OCI-LY1 (cell line): ENCODE results near the gene ASTL.

Experiments
- H2AFZ ChIP-seq: fragments of 200-600 bp; sonication (generic), shearing (Covaris generic); 2 replicates; pipeline ENCODE4 v1.6.0; 2014; ENCODE audit warnings: antibody characterized with exemption, mild to moderate bottlenecking, low read length
- H3F3A ChIP-seq: fragments of 200-600 bp; sonication (generic), shearing (Covaris generic); 2 replicates; pipeline ENCODE4 v1.6.0; 2014; ENCODE audit warnings: mild to moderate bottlenecking, antibody characterized with exemption, low read length, moderate library complexity; ENCODE audit not compliant: insufficient read depth
- H3K27ac ChIP-seq: fragments of 200-600 bp; sonication (generic); 2 replicates; pipeline ENCODE4 v1.5.1; 2014; ENCODE audit warnings: low read length, mixed run types, mild to moderate bottlenecking, low read depth; ENCODE audit not compliant: poor library complexity, severe bottlenecking
- H3K27me3 ChIP-seq: fragments of 200-600 bp; sonication (generic); 2 replicates; pipeline ENCODE4 v1.6.0; 2014; ENCODE audit warnings: antibody characterized with exemption, mild to moderate bottlenecking, low read length, moderate library complexity; ENCODE audit not compliant: insufficient read depth
- H3K36me3 ChIP-seq: fragments of 200-600 bp; sonication (generic); 2 replicates; pipeline ENCODE4 v1.6.1; 2014; ENCODE audit warnings: mild to moderate bottlenecking, antibody characterized with exemption, low read length, moderate library complexity, mixed read lengths; ENCODE audit not compliant: insufficient read depth
- H3K4me1 ChIP-seq: fragments of 200-600 bp; sonication (generic); 2 replicates; pipeline ENCODE4 v1.5.1; 2014; ENCODE audit warnings: mild to moderate bottlenecking, low read length, moderate library complexity; ENCODE audit not compliant: insufficient read depth, severe bottlenecking
- H3K4me2 ChIP-seq: fragments of 200-600 bp; sonication (generic), shearing (Covaris generic); 2 replicates; pipeline ENCODE4 v1.6.1; 2014; ENCODE audit warnings: low read length
- H3K4me3 ChIP-seq: fragments of 200-600 bp; sonication (generic); 2 replicates; pipeline ENCODE4 v1.5.1; 2014; ENCODE audit warnings: low read length, low read depth, mild to moderate bottlenecking, mixed read lengths; ENCODE audit not compliant: poor library complexity, severe bottlenecking
- H3K79me2 ChIP-seq: fragments of 200-600 bp; shearing (Covaris generic); 2 replicates; pipeline ENCODE4 v1.6.1; 2016; ENCODE audit warnings: mixed run types, low read length, mixed read lengths; ENCODE audit not compliant: insufficient read depth
- H3K9ac ChIP-seq: fragments of 200-600 bp; sonication (generic), shearing (Covaris generic); 2 replicates; pipeline ENCODE4 v1.6.1; 2014; ENCODE audit warnings: mild to moderate bottlenecking, low read length, mixed read lengths
- H3K9me2 ChIP-seq: fragments of 200-600 bp; sonication (generic), shearing (Covaris generic); 2 replicates; pipeline ENCODE4 v1.6.1; 2014; ENCODE audit warnings: low read depth, mild to moderate bottlenecking, low read length, mixed read lengths
- H3K9me3 ChIP-seq: fragments of 200-600 bp; shearing (Covaris generic); 2 replicates; pipeline ENCODE4 v1.6.1; 2014; ENCODE audit warnings: low read length, mixed read lengths
- H4K20me1 ChIP-seq: fragments of 200-600 bp; sonication (generic), shearing (Covaris generic); 2 replicates; pipeline ENCODE4 v1.6.0; 2016; ENCODE audit warnings: mild to moderate bottlenecking, low read length; ENCODE audit not compliant: insufficient read depth
- EZH2 ChIP-seq: fragments of 200-600 bp; sonication (generic), shearing (Covaris generic); IDR thresholded peaks from 2 replicates; pipeline ENCODE4 v1.8.0; 2017; ENCODE audit warnings: borderline replicate concordance, mixed run types, mild to moderate bottlenecking, antibody characterized with exemption, low read length, moderate library complexity, mixed read lengths
- TF ChIP-seq, protein P1 (sequence below): fragments of 200-600 bp; sonication (generic), shearing (Covaris generic); IDR thresholded peaks from 2 replicates; pipeline ENCODE4 v1.5.1; 2017; ENCODE audit warnings: mild to moderate bottlenecking, antibody characterized with exemption, low read length, moderate library complexity, mixed read lengths

Gene ASTL

DNA sequence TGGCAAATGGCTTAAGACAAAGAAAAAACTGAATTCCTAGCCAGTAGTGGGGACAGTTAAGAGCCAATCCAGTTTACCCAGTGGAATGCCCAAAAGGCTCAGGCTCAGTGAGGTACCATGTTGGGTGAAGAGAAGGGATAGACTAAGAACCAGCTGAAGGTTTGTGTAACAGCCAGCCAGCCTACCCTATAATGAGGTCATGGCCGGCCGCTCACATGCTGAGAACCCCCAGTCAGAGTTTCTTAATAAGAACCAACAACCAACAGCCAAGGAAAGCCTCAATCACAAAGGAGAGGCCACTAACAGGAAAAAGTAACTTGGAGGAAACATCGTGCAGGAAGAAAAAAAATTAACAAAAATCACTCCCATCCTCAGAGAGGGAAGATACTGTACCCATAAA lies 32.3 kb upstream of the ASTL start:
- TF ChIP-seq, protein P1, sequence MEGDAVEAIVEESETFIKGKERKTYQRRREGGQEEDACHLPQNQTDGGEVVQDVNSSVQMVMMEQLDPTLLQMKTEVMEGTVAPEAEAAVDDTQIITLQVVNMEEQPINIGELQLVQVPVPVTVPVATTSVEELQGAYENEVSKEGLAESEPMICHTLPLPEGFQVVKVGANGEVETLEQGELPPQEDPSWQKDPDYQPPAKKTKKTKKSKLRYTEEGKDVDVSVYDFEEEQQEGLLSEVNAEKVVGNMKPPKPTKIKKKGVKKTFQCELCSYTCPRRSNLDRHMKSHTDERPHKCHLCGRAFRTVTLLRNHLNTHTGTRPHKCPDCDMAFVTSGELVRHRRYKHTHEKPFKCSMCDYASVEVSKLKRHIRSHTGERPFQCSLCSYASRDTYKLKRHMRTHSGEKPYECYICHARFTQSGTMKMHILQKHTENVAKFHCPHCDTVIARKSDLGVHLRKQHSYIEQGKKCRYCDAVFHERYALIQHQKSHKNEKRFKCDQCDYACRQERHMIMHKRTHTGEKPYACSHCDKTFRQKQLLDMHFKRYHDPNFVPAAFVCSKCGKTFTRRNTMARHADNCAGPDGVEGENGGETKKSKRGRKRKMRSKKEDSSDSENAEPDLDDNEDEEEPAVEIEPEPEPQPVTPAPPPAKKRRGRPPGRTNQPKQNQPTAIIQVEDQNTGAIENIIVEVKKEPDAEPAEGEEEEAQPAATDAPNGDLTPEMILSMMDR, result no peak
- no peak for TF ChIP-seq EZH2
- Histone ChIP-seq H3K27me3 (no peaks in the 10 kb centered on the region), H4K20me1 (no peaks in the 10 kb centered on the region), H3K4me2 (no peak overlapping the region), H2AFZ (no peak overlapping the region), H3K9me2 (no peaks in the 10 kb centered on the region), H3K27ac (no peak overlapping the region), H3K4me1 (no peaks in the 10 kb centered on the region), H3K9ac (no peak overlapping the region), H3F3A (no peaks in the 10 kb centered on the region), H3K36me3 (no peaks in the 10 kb centered on the region; the same call in 1 of the 2 replicates), H3K9me3 (peaks cover 3% of the 10 kb centered on the region), H3K4me3 (no peak overlapping the region), H3K79me2 (no peaks in the 10 kb centered on the region)

DNA sequence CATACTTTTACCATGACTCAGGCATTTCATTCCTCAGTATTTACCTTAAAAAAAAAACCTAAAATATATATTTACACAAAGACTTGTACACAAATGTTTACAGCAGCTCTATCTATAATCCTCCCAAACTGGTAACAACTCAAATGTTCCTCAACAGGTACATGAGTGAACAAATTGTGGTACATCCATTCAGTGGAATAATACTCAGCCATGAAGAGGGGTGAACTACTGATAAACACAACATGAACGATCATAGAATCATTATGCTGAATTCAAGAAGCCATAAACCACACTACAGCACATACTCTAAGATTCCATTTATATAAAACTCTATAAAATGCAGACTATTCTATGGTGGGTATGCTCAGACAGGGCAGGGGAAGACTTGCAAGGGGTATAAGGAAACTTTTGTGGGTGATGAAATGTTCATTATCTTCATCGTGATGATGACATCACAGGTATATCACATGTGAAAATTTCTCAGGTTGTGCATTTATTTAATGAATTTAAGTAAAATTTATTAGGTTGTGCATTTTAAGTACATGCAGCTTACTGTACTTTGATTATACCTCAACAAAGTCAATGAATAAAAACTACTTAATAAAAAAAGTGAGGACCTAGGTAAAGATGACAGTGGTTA lies 31.7 kb upstream of the ASTL start:
- TF ChIP-seq, protein P1, result no peak
- no peak for TF ChIP-seq EZH2

DNA sequence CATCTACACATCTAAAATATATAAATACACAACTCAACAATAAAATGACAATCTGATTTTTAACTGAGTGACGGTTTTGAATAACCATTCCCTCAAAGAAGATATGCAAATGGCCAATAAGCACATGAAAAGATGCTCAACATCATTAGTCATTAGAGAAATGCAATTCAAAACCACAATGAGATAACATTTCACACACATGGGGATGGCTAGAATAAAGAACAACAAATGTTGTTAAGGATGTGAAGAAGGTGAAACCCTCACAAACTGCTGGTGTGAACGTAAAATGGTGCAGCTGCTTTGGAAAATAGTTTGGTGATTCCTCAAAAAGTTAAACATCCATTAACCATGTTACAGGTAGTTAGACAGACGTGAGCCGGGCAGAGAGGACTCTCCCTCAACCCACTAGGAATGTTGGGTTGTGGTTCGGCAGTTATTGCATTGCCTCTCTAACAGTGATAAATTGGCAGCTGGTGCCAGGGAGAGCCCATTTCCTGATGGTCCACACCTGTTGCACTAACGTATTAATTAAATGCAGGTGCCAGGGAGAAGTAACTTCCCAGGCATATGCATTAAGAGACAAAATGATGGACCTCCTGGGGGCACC lies 29.2 kb upstream of the ASTL start:
- no peaks in the 10 kb centered on the region for H4K20me1 ChIP-seq
- no peaks in the 10 kb centered on the region; the same call in 1 of the 2 replicates for H3K36me3 ChIP-seq
- H3K9me3 ChIP-seq, result peaks cover 3% of the 10 kb centered on the region
- peaks cover 4% of the 10 kb centered on the region; the same call in 1 of the 2 replicates for H3F3A ChIP-seq
- no peak overlapping the region for H3K27ac ChIP-seq
- no peak overlapping the region for H2AFZ ChIP-seq
- TF ChIP-seq, protein P1, result no peak
- no peak for TF ChIP-seq EZH2
- no peak overlapping the region for H3K9ac ChIP-seq
- no peak overlapping the region for H3K4me2 ChIP-seq
- no peaks in the 10 kb centered on the region for H3K27me3 ChIP-seq
- H3K4me3 ChIP-seq, result no peak overlapping the region
- H3K4me1 ChIP-seq, result peaks cover 26% of the 10 kb centered on the region
- H3K9me2 ChIP-seq, result no peaks in the 10 kb centered on the region
- H3K79me2 ChIP-seq, result no peaks in the 10 kb centered on the region

More for the DNA sequence above, 31.7 kb upstream of the ASTL start:
- Histone ChIP-seq H3K4me2 (no peak overlapping the region), H3K9me3 (peaks cover 3% of the 10 kb centered on the region), H3F3A (no peaks in the 10 kb centered on the region), H3K27me3 (no peaks in the 10 kb centered on the region), H4K20me1 (no peaks in the 10 kb centered on the region), H3K36me3 (no peaks in the 10 kb centered on the region; the same call in 1 of the 2 replicates), H2AFZ (no peak overlapping the region), H3K27ac (no peak overlapping the region), H3K4me1 (peaks cover 2% of the 10 kb centered on the region), H3K9me2 (no peaks in the 10 kb centered on the region), H3K4me3 (no peak overlapping the region), H3K79me2 (no peaks in the 10 kb centered on the region), H3K9ac (no peak overlapping the region)
